Rectal smooth muscle tissue (tissue), 1 donor: Measurements from ENCODE around the gene LINGO1.
A peak's percentile ranks its signal among the peaks of the same experiment; 100 is the strongest.

Experiments used
- H3K27ac ChIP-seq: one replicate; pipeline ENCODE4 v1.7.0; 2013; ENCODE audit warnings: low read depth, low read length, inconsistent platforms
- H3K27me3 ChIP-seq: one replicate; pipeline ENCODE4 v1.7.0; 2013; ENCODE audit warnings: low read length; ENCODE audit not compliant: control insufficient read depth, insufficient read depth
- H3K36me3 ChIP-seq: one replicate; pipeline ENCODE4 v1.7.0; 2013; ENCODE audit warnings: low read length; ENCODE audit not compliant: control insufficient read depth, insufficient read depth
- H3K4me1 ChIP-seq: one replicate; pipeline ENCODE4 v1.7.0; 2013; ENCODE audit warnings: low read length; ENCODE audit not compliant: control insufficient read depth, insufficient read depth
- H3K4me3 ChIP-seq: one replicate; pipeline ENCODE4 v1.7.0; 2013; ENCODE audit warnings: low read length
- H3K9ac ChIP-seq: one replicate; pipeline ENCODE4 v1.7.0; 2013; ENCODE audit warnings: low read length

Gene LINGO1

DNA sequence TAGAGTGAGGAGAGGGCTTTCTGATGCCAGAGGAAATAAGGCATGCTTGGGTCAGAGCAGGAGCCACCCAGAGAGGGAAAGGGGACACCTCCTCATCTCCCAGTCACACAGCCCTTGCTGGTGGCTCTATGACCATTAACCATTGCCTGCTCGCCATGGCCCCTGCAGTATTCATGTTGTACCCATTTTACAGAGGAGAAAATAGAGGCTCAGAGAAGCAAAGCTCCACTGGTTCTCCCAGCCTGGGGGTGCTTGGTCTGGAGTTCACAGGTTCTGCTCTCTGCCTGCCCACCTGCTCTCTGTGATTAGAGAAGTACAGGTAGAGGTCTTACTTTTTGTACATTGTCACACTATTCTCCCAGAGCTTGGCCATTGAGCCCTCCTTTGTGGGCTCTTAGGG is 56.2 kb downstream of the LINGO1 start:
- Histone ChIP-seq H3K27ac (no peak overlapping the region), H3K9ac (no peak overlapping the region), H3K4me3 (no peak overlapping the region), H3K36me3 (no peaks in the 10 kb centered on the region), H3K27me3 (no peaks in the 10 kb centered on the region), H3K4me1 (peaks cover 5% of the 10 kb centered on the region)

DNA sequence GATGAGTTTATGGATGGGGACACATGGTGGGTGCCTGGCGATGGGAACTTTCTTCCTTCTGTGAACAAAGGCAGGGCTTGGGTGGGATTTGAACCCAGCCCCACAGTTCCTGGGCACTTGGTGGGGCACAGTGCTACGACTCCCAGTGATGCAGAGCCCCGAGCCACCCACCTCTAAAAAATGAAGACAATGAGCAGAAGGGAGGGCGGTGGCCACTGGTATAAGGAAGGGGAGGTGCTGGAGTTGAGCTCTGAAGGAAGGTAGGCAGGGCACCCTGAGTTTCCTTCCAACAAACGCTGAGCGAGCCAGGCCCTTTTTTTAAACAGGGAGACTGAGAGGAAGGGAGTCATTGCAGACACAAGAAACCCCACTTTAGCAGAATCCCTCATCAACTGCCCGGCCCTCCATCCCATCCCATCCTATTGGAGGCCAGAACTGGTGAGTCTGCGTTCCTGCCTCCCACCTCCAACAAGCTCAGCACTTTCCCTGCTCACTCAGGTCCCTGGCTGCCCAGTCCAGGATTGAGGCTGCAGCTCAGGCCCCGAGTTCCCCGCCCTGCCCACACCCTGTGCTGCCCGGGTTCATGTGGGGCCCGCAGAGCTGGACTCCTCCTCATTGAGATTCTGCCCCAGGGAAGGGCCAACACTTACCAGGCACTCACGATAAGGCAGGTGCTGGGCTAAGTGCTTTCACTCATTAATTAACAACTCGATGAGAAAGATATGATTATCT is 57.3 kb downstream of the LINGO1 start:
- peaks cover 5% of the 10 kb centered on the region for H3K4me1 ChIP-seq
- H3K4me3 ChIP-seq, result no peak overlapping the region
- no peak overlapping the region for H3K9ac ChIP-seq
- no peak overlapping the region for H3K27ac ChIP-seq
- no peaks in the 10 kb centered on the region for H3K27me3 ChIP-seq
- H3K36me3 ChIP-seq, result no peaks in the 10 kb centered on the region

DNA sequence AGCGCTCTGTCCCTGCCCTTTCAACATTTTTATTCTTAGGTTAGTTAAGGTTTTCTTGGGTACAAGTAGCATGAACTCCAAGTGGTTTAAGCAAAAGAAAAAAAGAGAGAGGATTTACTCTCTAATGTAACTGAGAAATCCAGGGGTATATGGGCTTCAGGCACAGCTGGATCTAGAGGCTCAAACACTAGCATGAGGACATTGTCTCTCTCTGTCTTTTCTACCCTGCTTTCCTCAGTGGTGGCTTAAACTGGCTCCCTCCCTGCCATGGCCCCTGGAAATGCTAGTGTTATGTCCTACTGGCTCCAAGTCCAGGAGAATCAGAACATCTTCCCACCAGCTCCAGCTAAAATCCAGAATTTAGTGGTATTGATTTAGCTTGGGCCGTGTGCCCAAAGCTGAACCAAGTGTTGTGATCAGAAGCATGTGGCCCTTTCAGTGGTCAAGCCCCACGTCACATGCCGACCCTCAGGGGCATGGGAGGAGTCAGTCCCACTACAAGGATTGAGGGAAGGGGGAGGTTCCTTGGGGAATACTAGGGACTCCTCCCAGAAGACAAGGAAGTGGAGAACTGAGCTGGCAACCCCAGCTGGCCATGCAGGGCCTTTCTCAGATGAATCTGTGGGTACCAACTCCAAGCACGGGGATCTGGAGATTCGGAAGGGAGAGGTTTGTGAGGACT is 58.0 kb downstream of the LINGO1 start:
- H3K27ac ChIP-seq, result no peak overlapping the region
- H3K27me3 ChIP-seq, result no peaks in the 10 kb centered on the region
- H3K9ac ChIP-seq, result no peak overlapping the region
- H3K36me3 ChIP-seq, result no peaks in the 10 kb centered on the region
- H3K4me1 ChIP-seq, result peaks cover 5% of the 10 kb centered on the region
- H3K4me3 ChIP-seq, result no peak overlapping the region

GRCh38 chr15:77573802-77574201 is 58.9 kb downstream of the LINGO1 start:
- H3K27ac ChIP-seq, result no peak overlapping the region
- no peak overlapping the region for H3K9ac ChIP-seq
- no peaks in the 10 kb centered on the region for H3K27me3 ChIP-seq
- H3K4me3 ChIP-seq, result no peak overlapping the region
- H3K4me1 ChIP-seq, result peaks cover 5% of the 10 kb centered on the region
- H3K36me3 ChIP-seq, result no peaks in the 10 kb centered on the region

GRCh38 chr15:77572186-77572585 is 60.5 kb downstream of the LINGO1 start:
- H3K9ac ChIP-seq, result no peak overlapping the region
- H3K4me1 ChIP-seq, result peaks cover 3% of the 10 kb centered on the region
- H3K36me3 ChIP-seq, result no peaks in the 10 kb centered on the region
- no peaks in the 10 kb centered on the region for H3K27me3 ChIP-seq
- no peak overlapping the region for H3K27ac ChIP-seq
- H3K4me3 ChIP-seq, result no peak overlapping the region

DNA sequence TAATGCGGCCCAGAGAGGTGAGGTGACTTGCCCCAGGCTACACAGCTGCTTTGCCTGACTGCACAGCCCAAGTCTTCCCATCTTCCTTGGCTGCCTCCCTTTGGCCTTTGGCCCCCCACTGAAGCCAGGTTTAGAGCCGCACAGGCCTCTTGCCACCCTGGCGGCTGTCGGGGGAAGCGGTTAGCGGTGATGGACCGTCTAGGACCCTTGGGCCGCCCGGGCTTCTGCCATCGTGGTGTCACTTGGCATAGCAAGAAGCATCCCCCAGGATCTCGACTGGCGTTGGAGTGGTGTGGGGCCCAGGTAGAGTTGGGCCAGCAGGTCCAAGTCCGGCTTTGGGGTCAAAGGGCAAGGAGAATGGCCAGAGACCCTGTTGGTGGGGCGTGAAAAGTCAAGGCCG is 61.0 kb downstream of the LINGO1 start:
- Histone ChIP-seq H3K27me3 (no peaks in the 10 kb centered on the region), H3K4me3 (no peak overlapping the region), H3K27ac (no peak overlapping the region), H3K9ac (no peak overlapping the region), H3K4me1 (peaks cover 3% of the 10 kb centered on the region), H3K36me3 (no peaks in the 10 kb centered on the region)

GRCh38 chr15:77571181-77571580 is 61.5 kb downstream of the LINGO1 start:
- no peak overlapping the region for H3K4me3 ChIP-seq
- no peaks in the 10 kb centered on the region for H3K36me3 ChIP-seq
- H3K4me1 ChIP-seq, result peaks cover 3% of the 10 kb centered on the region
- no peak overlapping the region for H3K9ac ChIP-seq
- H3K27me3 ChIP-seq, result no peaks in the 10 kb centered on the region
- H3K27ac ChIP-seq, result no peak overlapping the region

DNA sequence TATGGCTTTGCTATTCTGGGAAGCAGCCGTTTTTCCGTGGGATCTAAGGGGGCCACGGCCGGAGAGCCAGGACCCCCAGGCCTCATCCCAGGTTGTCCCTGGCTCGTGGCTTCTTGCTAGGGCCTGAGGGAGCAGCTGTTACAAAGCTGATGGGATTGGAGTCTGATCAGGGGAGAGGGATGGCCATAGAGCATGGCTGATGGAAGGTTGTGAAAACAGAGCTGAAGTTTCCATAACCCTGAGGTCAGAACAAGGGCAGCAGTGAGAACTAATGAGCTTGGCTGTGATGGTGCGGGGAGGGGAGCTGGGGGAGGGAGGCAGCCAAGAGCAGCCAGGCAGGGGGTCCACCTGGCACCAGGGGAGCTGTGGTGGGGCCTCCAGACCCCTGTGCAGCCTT is 63.0 kb downstream of the LINGO1 start:
- Histone ChIP-seq H3K36me3 (no peaks in the 10 kb centered on the region), H3K27ac (no peak overlapping the region), H3K9ac (no peak overlapping the region), H3K27me3 (no peaks in the 10 kb centered on the region), H3K4me3 (peak overlapping the region; percentile 3), H3K4me1 (peaks cover 3% of the 10 kb centered on the region)

DNA sequence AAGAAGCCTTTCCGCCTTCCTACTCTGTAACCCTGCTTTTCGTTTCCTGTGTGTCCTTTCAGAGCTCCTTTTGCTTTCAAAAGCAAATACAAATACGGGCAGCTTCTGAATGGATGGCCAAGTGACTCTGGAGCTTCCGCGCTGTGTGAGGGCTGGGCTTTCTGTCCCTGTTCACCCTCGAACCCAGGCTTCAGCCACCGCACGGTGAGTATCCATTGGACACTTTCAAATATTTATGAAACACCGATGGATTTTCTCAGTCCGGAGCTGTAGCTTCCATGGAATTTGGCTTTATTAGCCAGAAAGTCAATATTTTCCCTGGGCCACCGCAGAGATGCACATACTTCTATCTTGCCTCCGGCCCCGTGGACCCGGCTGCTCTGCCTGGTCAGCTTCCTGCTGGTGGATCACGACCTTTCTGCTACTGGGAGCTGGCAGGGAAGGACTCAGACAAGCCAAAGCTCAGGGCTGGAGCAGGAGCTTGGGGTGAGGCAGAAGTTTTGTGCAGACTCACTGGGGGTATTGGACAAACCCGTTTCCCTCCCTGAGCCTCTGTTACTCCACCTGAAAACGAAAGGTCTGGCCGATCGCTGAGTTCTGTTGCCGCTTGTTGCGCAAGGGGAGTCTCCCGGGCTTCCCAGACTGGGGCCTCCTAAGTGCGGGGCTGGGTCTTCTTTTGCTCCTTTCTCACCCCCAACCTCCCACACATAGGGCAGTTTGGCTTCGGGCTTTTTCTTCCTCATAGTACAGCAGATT is 63.6 kb downstream of the LINGO1 start:
- Histone ChIP-seq H3K27me3 (no peaks in the 10 kb centered on the region), H3K27ac (no peak overlapping the region), H3K4me1 (peaks cover 3% of the 10 kb centered on the region), H3K36me3 (no peaks in the 10 kb centered on the region), H3K9ac (no peak overlapping the region), H3K4me3 (peak overlapping the region; percentile 3)

DNA sequence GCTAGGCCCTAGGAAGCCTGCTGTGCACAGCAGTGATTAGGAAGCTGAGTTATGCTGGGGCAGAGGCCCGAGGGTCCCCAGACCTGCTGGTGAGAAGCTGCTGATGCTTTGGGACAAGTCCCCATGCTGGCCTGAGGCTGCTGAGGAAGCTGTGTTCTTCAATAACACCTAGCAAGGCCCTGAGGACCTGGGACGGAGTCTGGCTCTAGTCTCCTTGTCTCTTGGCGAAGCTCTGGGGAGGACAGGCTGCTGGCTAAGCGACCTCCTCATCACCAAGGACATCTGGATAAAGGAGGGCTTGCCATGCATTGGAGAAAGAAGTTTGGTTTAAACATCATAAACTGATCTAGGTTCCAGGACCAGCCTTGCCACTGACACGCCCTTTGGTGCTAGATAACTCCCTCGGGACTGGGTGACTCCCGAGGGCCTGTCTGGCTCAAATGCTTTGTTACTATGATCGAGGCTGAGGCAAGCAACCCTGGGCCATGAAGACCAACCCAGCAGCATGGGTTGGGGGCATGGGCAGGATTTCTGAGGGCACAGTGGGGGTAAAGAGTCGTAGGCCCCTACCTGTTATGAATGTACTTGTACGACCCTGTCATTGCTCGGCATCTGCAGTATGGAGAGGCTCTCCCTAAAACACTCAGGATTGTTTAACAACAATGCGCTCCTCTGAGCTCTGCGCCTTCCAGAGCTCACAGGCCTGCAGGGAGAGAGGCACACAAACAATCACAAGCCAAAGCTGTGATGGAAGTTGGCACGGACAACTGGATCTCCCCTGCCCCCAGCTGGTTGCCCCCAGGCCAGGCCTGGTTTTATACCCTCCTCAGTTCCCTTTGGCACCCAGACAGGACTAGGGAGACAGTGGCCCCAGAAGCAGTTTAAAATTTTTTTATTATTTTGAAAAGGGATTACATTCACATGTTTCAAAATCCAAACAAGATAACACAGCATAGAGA is 64.4 kb downstream of the LINGO1 start:
- no peak overlapping the region for H3K9ac ChIP-seq
- no peak overlapping the region for H3K4me3 ChIP-seq

GRCh38 chr15:77567202-77567601 is 65.5 kb downstream of the LINGO1 start:
- H3K27me3 ChIP-seq, result no peaks in the 10 kb centered on the region
- H3K4me3 ChIP-seq, result no peak overlapping the region
- no peak overlapping the region for H3K27ac ChIP-seq
- no peaks in the 10 kb centered on the region for H3K36me3 ChIP-seq
- peaks cover 3% of the 10 kb centered on the region for H3K4me1 ChIP-seq
- no peak overlapping the region for H3K9ac ChIP-seq

More for the DNA sequence above, 64.4 kb downstream of the LINGO1 start:
- peaks cover 3% of the 10 kb centered on the region for H3K4me1 ChIP-seq
- no peak overlapping the region for H3K27ac ChIP-seq
- no peaks in the 10 kb centered on the region for H3K36me3 ChIP-seq
- H3K27me3 ChIP-seq, result no peaks in the 10 kb centered on the region

- Histone ChIP-seq H3K4me1 (peaks cover 3% of the 10 kb centered on the region), H3K36me3 (no peaks in the 10 kb centered on the region), H3K27ac (no peak overlapping the region), H3K9ac (no peak overlapping the region), H3K4me3 (no peak overlapping the region), H3K27me3 (no peaks in the 10 kb centered on the region)
Measured at GRCh38 chr15:77566092-77566491, 66.6 kb downstream of the LINGO1 start.
